NT2/D1 (cell line): Measurements from ENCODE around the gene GTPBP8.

Experiments
- DNase-seq: peaks from one replicate; pipeline ENCODE4 v3.0.0-alpha.2; 2011; ENCODE audit warnings: low read depth, low spot score
- H3K27me3 ChIP-seq: 2 replicates; pipeline ENCODE4 v1.6.0; 2011; ENCODE audit warnings: mild to moderate bottlenecking; ENCODE audit not compliant: insufficient read length, insufficient read depth
- H3K36me3 ChIP-seq: 2 replicates; pipeline ENCODE4 v1.6.1; 2011; ENCODE audit warnings: mild to moderate bottlenecking, low read length, mixed read lengths; ENCODE audit not compliant: insufficient read depth, insufficient read length
- H3K4me1 ChIP-seq: 2 replicates; pipeline ENCODE4 v1.5.1; 2011; ENCODE audit not compliant: insufficient read depth, insufficient read length
- H3K4me3 ChIP-seq: 2 replicates; pipeline ENCODE4 v1.5.1; 2011; ENCODE audit warnings: low read depth; ENCODE audit not compliant: insufficient read length
- H3K9ac ChIP-seq: 2 replicates; pipeline ENCODE4 v1.6.0; 2011; ENCODE audit warnings: low read depth; ENCODE audit not compliant: insufficient read length
- H3K9me3 ChIP-seq: 2 replicates; pipeline ENCODE4 v1.5.1; 2011; ENCODE audit warnings: mild to moderate bottlenecking, low read length; ENCODE audit not compliant: insufficient read depth
- SUZ12 ChIP-seq: IDR thresholded peaks from 2 replicates; pipeline ENCODE4 v1.6.1; 2011; ENCODE audit not compliant: insufficient read length, insufficient read depth; ENCODE audit errors: extremely low read depth
- YY1 ChIP-seq: IDR thresholded peaks from 2 replicates; pipeline ENCODE4 v1.6.1; 2011; ENCODE audit not compliant: insufficient read length, insufficient read depth
- ZNF274 ChIP-seq: IDR thresholded peaks from 2 replicates; pipeline ENCODE4 v1.6.1; 2011; ENCODE audit warnings: mild to moderate bottlenecking, low read depth, low read length

Gene GTPBP8

GRCh38 chr3:113002679-113003078 is 11.9 kb downstream of the GTPBP8 start:
- no peaks in the 10 kb centered on the region for H3K9me3 ChIP-seq
- H3K36me3 ChIP-seq, result peaks cover 89% of the 10 kb centered on the region
- no peak overlapping the region for H3K9ac ChIP-seq
- TF ChIP-seq YY1, result no peak
- TF ChIP-seq ZNF274, result no peak
- no peak for TF ChIP-seq SUZ12
- H3K4me1 ChIP-seq, result no peaks in the 10 kb centered on the region
- no peak overlapping the region for H3K4me3 ChIP-seq
- no peak for DNase-seq
- H3K27me3 ChIP-seq, result no peaks in the 10 kb centered on the region

GRCh38 chr3:113005611-113006010 is 14.8 kb downstream of the GTPBP8 start:
- no peaks in the 10 kb centered on the region for H3K9me3 ChIP-seq
- DNase-seq, result no peak
- no peaks in the 10 kb centered on the region for H3K27me3 ChIP-seq
- H3K4me1 ChIP-seq, result no peaks in the 10 kb centered on the region
- no peak for TF ChIP-seq SUZ12
- TF ChIP-seq YY1, result no peak
- no peak for TF ChIP-seq ZNF274
- peaks cover 93% of the 10 kb centered on the region for H3K36me3 ChIP-seq
- H3K4me3 ChIP-seq, result no peak overlapping the region
- H3K9ac ChIP-seq, result no peak overlapping the region

- no peaks in the 10 kb centered on the region for H3K9me3 ChIP-seq
- H3K9ac ChIP-seq, result no peak overlapping the region
- H3K4me1 ChIP-seq, result no peaks in the 10 kb centered on the region
- TF ChIP-seq SUZ12 (no peak), ZNF274 (no peak), YY1 (no peak)
- H3K27me3 ChIP-seq, result no peaks in the 10 kb centered on the region
- no peak for DNase-seq
- peaks cover 95% of the 10 kb centered on the region for H3K36me3 ChIP-seq
- H3K4me3 ChIP-seq, result no peak overlapping the region
Observed at GRCh38 chr3:113006359-113007056, 15.7 kb downstream of the GTPBP8 start.

GRCh38 chr3:113008117-113008516 is 17.3 kb downstream of the GTPBP8 start:
- Histone ChIP-seq H3K4me1 (no peaks in the 10 kb centered on the region), H3K27me3 (no peaks in the 10 kb centered on the region), H3K9ac (no peak overlapping the region), H3K4me3 (no peak overlapping the region), H3K9me3 (no peaks in the 10 kb centered on the region), H3K36me3 (peaks cover 96% of the 10 kb centered on the region)
- TF ChIP-seq ZNF274, result no peak
- TF ChIP-seq SUZ12, result no peak
- no peak for TF ChIP-seq YY1
- DNase-seq, result no peak

- no peak overlapping the region for H3K4me3 ChIP-seq
- H3K9ac ChIP-seq, result no peak overlapping the region
- DNase-seq, result no peak
- no peaks in the 10 kb centered on the region for H3K4me1 ChIP-seq
- no peak for TF ChIP-seq ZNF274
- no peak for TF ChIP-seq SUZ12
- no peak for TF ChIP-seq YY1
- peaks cover 91% of the 10 kb centered on the region for H3K36me3 ChIP-seq
- no peaks in the 10 kb centered on the region for H3K9me3 ChIP-seq
- H3K27me3 ChIP-seq, result no peaks in the 10 kb centered on the region
Observed at GRCh38 chr3:113013593-113013992, 22.8 kb downstream of the GTPBP8 start.

GRCh38 chr3:113018536-113019181 is 27.9 kb downstream of the GTPBP8 start:
- DNase-seq, result no peak
- Histone ChIP-seq H3K4me1 (no peaks in the 10 kb centered on the region), H3K36me3 (peaks cover 42% of the 10 kb centered on the region), H3K9ac (peak overlapping the region; percentile 96), H3K4me3 (peak overlapping the region; percentile 96), H3K9me3 (no peaks in the 10 kb centered on the region), H3K27me3 (no peaks in the 10 kb centered on the region)
- no peak for TF ChIP-seq ZNF274
- no peak for TF ChIP-seq YY1
- TF ChIP-seq SUZ12, result no peak
